ENCODE results near the gene CA12.

DNA sequence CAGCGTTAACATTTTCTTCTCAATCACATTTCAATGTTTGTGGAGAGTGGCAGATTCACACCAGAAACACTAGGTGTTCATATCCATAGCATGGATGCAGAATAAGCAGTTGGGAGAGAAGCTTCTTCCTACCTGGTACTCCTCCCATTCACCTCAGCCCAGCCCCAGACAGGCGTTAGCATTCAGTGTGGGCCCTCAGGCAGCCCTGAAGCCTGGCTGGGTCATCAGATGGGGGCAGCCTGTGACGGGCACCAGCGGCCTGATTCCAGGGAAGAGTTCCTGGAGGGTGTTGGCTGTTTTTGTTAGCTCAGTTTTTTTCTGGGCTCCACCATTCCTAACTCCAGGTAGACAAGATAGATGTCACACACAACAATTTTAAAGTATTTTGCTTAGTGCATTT is 73.2 kb downstream of the CA12 start:
- TF ChIP-seq, protein P1, sequence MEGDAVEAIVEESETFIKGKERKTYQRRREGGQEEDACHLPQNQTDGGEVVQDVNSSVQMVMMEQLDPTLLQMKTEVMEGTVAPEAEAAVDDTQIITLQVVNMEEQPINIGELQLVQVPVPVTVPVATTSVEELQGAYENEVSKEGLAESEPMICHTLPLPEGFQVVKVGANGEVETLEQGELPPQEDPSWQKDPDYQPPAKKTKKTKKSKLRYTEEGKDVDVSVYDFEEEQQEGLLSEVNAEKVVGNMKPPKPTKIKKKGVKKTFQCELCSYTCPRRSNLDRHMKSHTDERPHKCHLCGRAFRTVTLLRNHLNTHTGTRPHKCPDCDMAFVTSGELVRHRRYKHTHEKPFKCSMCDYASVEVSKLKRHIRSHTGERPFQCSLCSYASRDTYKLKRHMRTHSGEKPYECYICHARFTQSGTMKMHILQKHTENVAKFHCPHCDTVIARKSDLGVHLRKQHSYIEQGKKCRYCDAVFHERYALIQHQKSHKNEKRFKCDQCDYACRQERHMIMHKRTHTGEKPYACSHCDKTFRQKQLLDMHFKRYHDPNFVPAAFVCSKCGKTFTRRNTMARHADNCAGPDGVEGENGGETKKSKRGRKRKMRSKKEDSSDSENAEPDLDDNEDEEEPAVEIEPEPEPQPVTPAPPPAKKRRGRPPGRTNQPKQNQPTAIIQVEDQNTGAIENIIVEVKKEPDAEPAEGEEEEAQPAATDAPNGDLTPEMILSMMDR (IDR thresholded peaks at IDR 0.05) = no peak
- no peak for TF ChIP-seq POLR2A (IDR thresholded peaks at IDR 0.05)
